Kidney tubule cell (primary cell): ENCODE measurements around the gene ARHGEF28.

ENCODE experiments used
- DNase-seq: peaks from one replicate; pipeline ENCODE4 v3.0.0-alpha.2; 2018; ENCODE audit warnings: low spot score

Gene ARHGEF28

DNA sequence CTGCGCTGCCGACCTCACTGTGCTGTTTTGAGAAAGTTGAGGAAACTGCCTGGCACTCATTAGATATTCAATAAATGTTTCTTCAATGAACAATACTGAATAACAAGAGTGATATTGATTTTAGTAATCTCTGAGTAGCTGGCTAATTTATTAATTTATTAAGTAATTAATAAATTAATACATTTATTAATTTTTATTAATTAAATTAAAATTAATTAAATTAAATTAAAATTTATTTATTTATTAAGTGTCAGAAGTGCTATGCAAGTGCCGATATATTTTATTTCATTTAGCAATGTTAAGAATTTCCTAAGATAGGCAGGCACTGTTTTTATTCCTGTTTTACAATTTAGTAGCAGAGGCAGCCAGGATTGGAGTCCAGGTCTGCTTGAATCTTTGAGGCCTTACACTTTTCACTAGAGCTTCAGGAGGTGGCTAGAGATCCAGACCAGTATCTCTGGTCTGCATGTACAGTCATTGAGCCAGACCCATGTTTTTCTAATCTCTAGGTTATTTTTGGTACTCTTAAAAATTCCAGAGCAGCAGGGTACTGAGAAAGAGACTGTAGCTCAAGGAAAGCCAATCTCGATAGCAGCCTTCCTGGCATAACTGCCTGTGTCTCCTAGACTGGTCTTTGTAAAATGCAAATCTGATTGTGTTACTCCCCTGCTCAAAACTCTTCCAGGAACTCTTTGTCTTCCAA is 109.2 kb downstream of the ARHGEF28 start:
- DNase-seq, result no peak

DNA sequence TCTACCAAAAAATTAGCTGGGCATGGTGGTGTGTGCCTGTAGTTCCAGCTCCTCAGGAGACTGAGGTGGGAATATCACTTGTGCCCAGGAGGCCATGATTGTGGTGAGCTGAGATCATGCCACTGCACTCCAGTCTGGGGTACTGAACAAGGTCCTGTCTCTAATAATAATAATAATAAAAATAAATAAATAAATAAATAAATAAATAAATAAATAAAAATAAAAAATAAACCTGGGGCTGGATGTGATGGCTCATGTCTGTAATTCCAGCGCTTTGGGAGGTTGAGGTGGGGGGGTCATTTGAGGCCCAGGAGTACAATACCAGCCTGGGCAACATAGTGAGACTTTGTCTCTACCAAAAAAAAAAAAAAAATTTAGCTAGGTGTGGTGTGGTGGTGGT is 113.7 kb downstream of the ARHGEF28 start:
- no peak for DNase-seq

DNA sequence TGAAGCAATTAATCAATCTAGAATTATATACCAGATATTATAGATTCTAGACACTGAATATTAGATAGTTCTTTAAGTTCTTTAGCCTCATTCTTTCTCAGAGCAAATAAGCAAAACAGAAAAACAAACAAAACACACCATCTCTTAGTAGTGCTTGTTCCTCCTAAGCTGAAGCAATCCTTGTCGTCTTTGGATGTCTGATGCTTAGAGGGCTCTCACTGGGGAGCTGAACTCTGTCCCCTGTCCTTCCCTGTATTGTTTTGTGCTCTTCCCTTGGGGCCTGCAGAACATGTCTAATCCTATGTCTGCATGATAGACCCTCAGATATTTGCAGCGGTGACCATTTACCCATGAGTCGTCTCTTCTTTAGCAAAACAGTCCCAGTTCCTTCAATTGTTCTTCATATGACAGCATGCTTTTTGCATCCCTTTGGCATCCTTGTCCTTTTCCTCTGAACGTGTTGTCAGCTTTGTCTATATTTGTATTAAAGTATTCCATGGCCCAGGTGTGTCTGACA is 114.3 kb downstream of the ARHGEF28 start:
- DNase-seq, result no peak

DNA sequence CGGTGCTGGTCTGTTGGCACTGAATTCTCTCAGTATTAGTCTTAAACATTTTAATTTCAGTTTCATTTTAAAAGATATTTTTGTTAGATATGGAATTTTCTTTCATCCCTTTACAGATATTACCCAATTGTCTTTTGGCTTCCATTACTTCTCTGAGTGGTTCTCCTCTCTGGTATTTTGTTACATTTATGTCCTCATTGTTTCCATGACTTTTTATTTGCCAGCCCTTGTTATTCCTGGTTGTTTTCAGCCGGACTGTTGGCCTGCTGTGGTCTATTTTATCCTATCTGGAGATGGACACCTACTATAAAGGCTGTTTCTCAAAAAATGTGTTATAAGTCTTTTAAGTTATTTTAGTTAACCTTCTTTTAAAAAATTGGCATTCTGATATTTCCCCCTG is 117.2 kb downstream of the ARHGEF28 start:
- DNase-seq, result no peak

DNA sequence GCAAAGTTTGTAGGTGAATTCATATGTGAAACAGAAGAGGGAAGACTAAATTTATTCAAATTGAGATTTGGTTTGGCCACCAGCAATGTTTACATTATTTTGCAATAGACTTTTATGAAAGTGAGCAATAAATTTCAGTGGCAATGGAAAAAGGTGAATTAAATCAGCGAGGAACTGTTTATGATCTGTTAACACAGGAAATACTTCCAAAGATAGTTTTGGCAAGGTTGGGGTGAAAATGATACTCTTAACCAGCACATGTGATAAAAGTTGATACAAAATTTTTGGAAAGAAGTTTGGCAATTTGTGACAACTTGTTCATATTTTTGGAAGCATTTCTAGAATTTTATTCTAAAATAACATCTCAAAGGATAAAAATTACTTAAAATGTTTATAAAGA is 119.8 kb downstream of the ARHGEF28 start:
- no peak for DNase-seq

DNA sequence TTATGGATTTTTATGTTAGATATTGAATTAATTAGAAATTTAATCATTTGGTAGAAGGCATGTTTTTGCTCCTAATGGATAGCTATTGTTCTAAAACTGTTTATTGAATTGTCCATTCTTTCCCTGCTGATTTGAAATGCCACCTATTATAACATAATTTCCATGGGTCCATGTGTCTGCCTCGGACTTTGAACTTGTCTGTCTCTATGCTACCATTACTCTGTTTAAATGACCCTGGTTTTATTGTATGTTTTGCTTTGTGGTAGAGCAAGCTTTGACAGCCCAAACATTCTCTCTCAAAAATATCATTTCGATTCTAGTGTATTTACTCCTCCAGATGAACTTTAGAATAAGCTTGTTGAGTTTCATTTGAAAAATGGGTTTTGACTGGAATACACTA is 120.6 kb downstream of the ARHGEF28 start:
- DNase-seq, result no peak

DNA sequence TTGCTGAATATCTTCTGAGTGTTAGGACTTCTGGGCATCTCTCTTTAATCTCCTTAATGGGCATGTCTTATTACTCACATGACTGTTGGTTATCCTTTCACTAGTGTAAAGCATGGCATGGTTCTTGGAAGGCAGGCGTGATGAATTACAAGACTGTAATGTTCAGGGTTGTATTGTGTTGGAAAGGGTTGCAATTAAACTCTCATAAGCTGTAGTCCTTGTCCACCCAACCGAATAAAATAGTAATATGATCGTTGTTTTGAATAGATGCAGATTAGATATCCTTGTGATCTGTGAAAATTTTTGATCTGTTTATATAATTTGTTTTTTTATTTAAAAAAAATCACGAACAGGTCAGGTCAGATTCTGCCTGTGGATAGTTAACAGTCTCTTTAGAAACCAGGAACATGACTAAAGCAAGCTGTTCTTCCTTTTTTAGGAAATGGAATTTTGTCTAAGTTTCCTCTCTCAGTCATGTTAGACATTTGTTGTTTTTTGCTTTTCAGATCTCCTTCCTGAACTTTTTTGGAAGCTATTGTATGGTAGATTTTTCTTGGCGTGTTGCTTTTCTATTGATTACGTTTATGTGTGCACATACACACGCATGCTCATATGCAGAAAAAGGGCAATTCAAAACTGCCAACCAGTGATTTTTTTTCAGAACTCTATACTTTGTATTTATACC is 121.8 kb downstream of the ARHGEF28 start:
- DNase-seq, result peak; percentile 12

DNA sequence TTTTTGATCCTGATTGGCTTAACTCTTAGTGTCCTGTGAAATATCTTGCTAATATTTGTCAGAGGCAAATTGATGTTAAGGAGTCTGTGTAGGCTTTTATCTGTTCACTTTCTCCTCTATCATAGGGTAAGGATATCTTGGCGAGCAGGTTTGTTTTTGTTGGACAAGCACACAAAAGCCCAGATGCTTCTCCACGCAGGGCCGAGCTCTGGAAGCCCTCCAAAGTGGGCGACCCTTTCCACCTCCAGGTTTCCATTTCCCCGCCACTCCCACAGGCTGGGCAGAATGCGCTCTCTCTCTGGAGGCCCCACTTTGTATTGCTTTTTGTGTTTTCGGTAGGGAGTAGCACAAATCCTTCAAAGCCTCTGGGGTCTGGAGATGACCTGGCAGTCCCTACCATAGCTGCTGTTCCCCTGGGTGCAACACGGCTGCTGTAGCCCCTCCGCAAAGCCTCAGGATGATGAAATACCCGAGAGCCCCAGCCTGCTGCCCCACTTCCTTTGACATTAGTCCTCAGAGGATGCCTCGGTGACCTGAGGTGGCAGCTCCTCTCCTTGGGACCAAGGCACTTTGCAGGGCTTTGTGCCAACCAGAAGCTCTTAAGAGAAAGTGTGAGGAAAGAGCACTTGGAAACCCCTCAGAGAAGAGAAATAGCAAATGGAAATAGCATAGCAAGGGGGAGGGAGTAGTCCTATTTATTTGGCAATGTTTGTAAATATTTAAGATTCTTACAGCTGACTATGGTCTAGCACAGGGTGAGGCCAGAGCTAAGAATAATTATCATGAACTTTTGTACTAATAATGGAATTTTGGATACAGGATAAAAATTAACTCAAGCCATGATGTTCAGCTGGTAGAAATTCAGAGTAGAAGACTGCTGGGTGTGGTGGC is 122.8 kb downstream of the ARHGEF28 start:
- no peak for DNase-seq

DNA sequence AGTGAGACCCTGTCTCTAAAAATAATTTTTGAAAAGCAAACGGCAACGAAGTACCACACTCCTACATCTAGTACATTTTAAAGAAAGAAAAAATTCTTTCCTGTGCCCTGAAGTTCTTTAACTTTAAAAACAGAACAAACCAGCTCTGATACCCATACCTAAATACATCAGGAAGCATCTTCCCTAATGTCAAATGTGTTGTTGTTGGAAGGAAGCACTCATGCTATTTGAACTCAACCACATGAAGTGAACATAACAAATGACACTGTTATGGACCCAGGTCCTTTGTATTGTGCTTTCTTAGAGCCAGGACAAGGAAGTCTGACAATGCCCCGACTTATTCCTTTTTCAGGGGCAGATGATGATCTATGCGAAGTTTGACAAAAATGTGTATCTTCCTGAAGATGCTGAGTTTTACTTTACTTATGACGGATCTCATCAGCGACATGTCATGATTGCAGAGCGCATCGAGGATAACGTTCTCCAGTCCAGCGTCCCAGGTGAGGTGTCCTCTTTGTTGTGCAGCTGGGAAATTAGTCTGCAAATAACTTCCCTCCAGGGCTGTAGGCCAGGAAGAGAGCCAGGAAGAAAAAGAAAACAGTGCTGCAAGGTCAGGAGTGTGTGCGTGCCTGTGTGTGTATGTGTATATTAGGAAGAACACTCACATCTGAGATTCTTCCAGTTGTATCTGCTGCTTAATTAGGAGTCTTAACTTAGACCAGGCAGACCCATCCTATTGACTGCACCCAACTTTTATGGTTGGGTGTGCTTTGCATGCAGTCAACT is 123.7 kb downstream of the ARHGEF28 start:
- DNase-seq, result no peak

DNA sequence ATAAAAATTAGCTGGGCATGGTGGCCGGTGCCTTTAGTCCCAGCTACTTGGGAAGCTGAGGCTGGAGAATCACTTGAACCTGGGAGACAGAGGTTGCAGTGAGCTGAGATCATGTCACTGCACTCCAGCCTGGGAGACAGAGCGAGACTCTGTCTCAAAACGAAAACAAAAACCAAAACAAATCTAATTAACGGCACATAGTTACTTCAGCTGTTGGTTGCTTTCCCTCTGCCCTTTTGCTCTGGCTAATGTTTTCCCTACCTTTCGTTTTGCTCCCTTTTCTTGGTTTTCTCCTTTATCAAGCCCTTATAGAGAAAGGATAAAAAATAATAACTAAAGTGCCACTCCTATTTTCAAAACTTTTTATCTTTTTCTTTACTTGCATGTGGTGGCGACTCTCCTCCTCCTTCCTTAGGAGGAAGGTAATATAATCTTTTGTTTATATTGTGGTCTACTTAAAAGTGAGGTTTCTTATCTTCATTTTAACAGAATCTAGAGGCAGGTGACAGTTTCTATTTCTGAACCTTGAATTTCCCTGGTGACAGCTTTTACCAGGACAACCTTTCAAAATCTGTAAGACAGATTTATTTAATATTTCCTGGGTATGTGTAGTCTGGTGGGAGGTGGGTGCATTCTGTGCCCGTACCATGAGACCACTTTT is 125.4 kb downstream of the ARHGEF28 start:
- no peak for DNase-seq

DNA sequence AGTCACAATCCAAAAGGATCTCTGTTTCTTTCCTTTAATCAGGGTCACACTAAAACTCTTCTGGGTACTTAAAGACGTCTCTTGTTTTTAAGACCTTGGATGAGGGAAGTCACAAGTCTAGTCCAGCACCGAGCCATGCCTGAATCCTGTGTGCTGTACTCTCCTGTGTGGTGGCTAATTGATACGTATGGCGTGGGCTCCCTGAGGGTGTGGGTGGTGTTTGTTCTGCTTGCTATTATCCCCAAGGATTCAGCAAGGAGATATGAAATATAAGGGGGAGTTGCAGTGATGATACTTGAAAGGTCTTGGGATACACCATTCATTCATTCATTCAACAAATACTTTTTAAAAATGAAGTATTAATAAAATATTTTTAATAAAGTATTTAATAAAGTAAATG is 128.3 kb downstream of the ARHGEF28 start:
- DNase-seq, result no peak

DNA sequence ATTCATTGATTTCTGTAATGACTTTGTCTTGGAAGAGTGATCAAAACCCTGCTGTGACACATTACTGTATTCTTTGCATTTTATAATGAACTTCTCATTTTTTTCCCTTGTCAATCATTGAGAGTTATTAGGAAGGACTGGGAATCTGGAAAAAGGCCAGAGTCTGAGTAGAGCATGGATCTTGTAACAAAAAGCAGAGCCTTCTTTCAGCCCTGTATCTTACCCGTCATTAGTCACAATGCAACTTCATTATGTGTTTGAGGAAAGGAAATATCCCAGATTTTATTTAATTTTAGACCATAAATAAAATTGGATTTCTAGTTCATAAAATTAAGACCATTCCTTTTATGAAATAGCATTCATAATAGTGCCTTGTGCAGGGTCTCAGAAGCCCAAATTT is 131.4 kb downstream of the ARHGEF28 start:
- DNase-seq, result no peak

DNA sequence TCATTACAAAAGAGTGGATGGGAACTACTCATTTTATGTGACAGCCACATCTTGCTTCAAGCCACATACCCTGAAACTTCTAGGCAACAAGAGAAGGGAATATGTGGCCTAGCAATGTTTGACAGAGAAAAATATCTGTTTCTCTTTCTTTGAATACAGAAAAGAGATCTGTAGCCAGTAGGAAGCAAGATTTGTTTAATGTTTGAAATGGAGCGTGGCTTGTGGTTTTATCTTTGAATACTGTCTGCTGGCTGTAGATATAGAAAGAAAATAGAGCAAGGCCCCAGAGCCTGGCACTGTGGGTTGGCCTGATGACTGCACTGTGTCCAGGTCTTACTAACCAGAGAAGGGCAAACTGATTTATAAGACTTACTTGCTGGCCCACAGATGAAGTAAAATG is 133.8 kb downstream of the ARHGEF28 start:
- DNase-seq, result peak; percentile 52

DNA sequence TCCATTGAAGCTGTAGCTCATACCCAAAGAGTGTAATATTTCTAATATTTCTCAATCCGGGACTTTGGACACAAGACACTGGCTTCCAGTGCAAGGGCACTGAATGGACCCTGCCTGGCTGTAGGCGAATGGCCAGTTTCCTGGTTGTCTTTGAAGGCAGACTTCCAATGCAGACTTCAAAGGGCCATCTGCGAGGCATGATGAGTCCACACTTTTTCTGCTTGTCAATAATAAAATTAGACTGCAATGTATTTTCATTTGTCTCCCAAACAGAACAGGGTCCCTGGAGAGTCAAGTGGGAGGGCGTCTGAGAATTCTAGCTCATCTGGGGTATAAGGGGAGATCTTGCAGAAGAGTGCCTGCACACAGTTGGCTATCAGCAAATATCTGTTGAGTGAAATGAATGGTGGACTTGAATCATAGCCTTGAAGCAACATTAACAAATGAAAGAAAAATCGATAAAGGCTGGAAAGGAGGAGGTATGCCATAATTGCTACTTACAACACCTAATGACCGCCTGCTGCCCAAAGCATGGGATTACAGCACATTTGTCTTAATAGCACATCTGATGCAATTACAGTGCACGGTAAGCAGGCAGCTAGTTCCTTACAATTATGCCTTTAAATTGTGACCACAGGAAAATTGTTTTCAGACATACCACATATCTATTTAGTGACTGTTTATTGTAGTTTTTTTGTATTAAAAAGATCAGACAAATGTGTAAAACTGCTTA is 137.5 kb downstream of the ARHGEF28 start:
- DNase-seq, result no peak

DNA sequence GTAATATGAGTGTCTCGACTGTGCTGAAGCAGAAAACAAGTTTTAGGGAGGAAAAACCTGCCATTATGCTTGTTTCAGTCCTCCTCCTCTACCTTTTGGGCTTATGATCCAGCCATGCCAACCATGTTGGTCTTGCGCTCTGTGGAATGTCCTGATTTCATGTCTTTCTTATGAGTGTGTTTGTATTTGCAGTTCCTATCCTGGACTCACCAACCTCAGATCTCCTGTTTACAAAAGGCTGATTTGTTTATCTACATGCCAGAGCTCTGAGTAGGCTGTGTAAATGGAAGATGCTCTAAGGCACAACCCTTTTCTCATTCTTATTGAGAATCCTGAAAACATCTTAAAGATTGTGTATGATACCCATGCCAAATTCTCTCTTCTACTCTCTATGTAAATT is 138.6 kb downstream of the ARHGEF28 start:
- DNase-seq, result peak; percentile 76

DNA sequence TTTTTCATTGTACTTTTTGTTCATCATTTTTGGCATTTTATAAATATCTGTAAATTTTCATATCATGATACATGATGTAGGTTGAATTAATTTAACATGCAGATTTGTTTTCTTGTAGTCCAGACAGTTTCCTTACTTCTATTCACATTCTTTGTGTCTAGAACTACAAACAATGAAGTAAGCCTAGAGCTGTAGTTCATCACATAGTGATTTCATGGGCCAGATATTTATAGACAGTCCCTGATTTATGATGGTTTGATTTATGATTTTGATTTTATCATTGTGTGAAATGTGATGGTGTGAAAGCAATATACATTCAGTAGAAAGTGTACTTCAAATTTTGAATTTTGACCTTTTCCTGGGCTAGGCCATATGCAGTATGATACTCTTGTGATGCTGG is 139.0 kb downstream of the ARHGEF28 start:
- no peak for DNase-seq

DNA sequence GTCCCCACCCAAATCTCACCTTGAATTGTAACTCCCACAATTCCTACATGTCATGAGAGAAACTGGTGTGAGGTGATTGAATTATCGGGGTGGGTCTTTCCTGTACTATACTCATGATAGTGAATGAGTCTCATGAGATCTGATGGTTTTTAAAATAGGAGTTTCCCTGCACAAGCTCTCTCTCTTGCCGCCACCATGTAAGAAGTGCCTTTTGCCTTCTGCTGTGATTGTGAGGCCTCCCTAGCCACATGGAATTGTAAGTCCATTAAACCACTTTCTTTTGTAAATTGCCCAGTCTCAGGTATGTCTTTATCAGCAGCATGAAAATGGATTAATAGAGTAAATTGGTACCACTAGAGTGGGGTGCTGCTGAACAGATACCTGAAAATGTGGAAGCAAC is 140.9 kb downstream of the ARHGEF28 start:
- no peak for DNase-seq

DNA sequence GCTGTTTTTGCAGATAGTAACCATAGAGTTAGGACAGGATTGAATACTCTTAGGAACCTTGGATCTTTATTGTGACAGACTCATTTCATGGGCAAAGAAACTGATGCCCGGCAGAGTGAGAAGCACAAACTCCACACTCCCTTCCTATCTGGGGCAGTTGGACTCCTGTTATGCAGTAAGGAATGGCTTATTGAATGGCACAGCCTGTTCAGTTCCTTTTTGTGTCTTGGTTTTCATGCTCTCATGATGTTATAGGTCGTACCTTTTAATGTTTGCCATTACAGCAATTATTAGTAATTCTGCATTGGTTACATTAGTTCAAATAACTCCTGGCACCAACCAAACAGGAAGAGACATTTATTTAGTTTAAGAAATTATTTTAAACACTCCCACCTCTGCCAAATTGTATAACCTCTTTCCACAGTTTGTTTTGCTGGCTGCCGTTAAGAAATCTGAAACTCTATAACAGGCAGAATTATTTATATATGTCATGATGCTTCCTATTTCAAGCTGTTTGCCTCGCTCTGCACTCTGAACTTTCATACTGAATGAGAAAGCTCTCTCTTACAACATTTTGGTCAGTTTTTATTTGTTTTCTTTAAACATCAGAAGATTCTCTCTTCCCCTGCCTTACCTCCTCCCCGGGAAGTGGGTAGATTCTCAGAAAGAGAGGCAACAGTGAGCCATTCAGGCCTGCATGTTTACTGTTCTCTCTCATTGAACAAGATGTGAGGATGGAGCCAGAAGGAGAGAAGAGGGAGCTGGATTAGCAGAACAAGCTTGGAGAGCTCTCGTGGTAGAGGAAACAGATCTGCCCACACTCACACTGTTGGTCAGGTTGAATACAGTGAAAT is 144.4 kb downstream of the ARHGEF28 start:
- DNase-seq, result no peak

DNA sequence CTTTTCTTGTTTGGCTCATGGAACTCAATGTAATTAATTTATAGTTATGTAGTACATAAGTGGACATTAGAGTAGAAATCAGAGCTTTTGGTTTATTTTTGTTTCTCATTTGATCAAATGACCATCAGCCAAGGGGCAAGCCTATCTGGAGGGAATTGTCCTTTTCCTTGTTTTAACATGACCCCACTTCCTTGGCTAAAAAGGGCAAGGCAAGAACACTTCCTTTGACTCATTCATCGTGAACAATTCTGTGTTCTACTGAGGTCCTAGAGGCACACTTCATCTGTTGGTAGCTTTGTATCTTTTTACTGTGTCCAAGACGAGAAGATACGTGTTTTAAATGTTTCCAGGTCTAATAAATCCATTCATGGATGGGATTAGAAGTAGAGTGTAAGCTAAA is 148.9 kb downstream of the ARHGEF28 start:
- DNase-seq, result no peak

DNA sequence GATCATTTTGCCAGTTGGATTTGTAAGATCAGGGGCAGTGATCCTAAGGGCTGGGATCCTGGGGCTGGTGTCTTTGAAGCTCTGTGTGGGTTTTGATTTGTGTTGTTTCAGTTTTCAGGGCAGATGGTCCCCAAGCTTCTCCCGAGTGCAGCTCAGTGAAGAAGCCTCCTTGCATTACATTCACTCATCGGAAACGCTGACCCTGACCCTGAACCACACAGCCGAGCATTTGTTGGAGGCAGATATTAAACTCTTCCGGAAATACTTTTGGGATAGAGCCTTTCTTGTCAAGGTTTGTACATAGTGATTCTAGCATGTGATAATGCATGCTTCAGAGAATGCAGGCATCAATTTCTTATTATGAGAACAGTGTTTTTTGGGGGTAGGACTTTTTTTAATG is 150.4 kb downstream of the ARHGEF28 start:
- DNase-seq, result no peak
